Epithelial cell of esophagus (primary cell): Measurements from ENCODE around the gene SMAD3.
A peak's percentile ranks its signal among the peaks of the same experiment; 100 is the strongest.

Experiments used
- DNase-seq: peaks from one replicate; pipeline ENCODE4 v3.0.0; 2010; ENCODE audit warnings: low read depth
- H3K4me3 ChIP-seq: 2 replicates; pipeline ENCODE4 v1.5.1; 2011; ENCODE audit warnings: mild to moderate bottlenecking, low read length, control low read depth
- TF ChIP-seq, protein P1 (sequence below): IDR thresholded peaks from 2 replicates; pipeline ENCODE4 v1.5.1; 2011; ENCODE audit warnings: low read depth, mild to moderate bottlenecking, low read length, control low read depth, inconsistent platforms; ENCODE audit not compliant: insufficient read depth; ENCODE audit errors: missing control alignments

The SMAD3 gene

DNA sequence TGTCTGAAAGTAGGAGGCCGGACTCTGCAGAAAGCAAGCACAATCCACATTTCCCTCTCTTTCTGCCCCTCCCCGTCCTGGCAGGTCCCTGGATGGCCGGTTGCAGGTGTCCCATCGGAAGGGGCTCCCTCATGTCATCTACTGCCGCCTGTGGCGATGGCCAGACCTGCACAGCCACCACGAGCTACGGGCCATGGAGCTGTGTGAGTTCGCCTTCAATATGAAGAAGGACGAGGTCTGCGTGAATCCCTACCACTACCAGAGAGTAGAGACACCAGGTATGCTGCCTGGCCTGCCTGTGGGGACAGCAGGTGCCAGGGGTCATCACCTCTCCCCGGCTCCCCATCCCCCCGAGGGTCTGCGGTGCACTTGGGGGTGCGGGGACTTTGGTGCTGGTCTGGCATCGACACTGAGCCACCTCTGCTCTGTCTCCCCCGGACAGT, 99.4 kb downstream of the SMAD3 start:
- TF ChIP-seq, protein P1, sequence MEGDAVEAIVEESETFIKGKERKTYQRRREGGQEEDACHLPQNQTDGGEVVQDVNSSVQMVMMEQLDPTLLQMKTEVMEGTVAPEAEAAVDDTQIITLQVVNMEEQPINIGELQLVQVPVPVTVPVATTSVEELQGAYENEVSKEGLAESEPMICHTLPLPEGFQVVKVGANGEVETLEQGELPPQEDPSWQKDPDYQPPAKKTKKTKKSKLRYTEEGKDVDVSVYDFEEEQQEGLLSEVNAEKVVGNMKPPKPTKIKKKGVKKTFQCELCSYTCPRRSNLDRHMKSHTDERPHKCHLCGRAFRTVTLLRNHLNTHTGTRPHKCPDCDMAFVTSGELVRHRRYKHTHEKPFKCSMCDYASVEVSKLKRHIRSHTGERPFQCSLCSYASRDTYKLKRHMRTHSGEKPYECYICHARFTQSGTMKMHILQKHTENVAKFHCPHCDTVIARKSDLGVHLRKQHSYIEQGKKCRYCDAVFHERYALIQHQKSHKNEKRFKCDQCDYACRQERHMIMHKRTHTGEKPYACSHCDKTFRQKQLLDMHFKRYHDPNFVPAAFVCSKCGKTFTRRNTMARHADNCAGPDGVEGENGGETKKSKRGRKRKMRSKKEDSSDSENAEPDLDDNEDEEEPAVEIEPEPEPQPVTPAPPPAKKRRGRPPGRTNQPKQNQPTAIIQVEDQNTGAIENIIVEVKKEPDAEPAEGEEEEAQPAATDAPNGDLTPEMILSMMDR: peak; percentile 15
- no peak overlapping the region for H3K4me3 ChIP-seq
- no peak for DNase-seq

DNA sequence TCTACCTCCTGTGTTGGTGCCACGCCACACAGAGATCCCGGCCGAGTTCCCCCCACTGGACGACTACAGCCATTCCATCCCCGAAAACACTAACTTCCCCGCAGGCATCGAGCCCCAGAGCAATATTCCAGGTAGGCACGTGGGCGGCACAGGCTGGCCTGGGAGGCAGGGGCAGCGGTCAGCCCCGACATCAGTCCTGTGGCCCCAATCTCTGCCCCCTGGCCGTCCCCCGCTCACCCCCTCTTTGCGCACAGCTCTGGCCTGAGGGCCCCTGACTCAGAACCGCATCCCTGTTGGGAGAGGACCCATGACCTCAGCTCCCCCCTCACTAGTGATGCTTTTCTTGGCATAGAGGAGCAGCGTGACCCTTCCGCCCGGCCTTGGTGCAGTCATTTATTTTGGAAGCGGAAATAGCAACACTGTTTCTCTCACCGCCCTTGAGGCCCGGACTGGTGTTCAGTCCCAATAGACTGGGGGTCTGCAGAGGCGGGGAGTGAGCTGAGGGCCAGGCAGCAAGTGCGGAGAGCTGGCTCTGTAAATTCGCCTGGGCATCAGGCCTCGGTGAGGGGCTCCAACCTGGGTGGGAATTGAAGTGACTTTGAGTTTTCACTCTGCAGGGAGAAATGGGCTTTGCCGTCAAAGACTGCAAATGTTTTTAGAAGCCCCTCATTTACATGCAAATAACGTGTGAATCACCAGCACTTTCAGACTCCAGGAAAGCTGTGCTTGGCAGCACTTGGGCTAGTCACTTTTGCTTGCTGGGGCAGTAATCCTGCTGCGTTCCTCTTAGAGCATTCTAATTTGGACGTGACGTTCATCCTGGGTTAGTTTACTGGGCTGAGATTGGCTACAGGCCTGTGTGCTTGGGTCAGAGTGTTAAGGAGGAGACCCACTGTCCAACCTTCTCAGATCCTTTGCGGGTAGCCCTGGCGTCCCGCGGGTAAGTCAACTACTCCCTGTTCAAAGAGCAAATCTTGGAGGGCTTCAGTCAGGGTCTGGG, 100.2 kb downstream of the SMAD3 start:
- TF ChIP-seq, protein P1: no peak
- no peak overlapping the region for H3K4me3 ChIP-seq
- peak; percentile 45 for DNase-seq

DNA sequence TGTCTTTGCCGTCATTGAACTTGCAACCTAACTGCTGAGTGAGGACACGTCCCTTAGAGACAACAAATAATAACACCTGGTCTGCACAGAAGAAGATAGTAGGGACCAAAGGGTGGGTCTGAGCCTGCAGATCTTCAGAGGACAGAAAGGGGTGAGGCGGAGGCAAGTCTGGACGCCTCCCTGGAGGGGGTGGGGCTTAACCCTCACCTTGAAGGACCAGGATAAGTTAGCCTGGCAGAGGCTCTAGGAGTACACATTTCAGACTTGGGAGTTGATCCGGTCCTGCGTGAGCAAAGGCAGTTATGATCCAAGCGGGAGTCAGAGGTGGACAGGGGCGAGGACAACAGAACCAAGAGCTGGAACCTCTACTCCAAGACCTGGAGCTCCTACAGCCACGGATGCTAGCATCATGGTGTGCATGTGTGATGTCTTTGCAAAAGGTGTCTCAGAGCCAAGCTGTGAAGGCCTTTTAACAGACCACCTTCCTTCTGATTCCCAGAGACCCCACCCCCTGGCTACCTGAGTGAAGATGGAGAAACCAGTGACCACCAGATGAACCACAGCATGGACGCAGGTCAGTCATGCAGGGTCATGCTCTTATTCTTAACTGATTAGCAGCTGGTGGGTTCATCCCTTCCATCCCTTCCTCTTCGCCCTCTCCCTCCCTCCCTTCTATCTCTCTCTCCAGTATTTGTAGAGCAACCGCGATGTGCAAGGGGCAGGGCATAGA, 101.0 kb downstream of the SMAD3 start:
- peak; percentile 47 for DNase-seq
- TF ChIP-seq, protein P1: no peak
- H3K4me3 ChIP-seq: peak overlapping the region; percentile 25

DNA sequence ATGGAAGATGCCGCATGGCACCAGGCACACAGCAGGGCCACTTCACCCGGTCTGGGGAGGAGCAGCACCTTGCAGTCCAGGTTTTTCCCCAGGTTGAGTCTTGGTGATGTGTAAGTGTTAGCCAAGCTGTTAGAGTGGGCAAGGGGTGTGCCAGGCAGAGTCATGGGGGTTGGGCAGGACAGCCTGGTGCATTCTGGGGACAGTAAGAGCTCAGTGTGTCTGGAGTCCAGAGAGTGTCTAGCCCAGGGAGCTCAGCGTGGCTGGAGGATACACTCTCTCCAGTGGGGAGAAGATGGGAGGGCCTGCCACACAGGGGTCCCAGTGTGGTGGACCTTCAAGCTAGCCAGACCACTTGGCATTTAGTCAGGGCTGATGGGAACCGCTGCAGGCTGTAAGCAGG, 101.7 kb downstream of the SMAD3 start:
- no peak for DNase-seq
- TF ChIP-seq, protein P1: no peak
- peak overlapping the region; percentile 25 for H3K4me3 ChIP-seq

DNA sequence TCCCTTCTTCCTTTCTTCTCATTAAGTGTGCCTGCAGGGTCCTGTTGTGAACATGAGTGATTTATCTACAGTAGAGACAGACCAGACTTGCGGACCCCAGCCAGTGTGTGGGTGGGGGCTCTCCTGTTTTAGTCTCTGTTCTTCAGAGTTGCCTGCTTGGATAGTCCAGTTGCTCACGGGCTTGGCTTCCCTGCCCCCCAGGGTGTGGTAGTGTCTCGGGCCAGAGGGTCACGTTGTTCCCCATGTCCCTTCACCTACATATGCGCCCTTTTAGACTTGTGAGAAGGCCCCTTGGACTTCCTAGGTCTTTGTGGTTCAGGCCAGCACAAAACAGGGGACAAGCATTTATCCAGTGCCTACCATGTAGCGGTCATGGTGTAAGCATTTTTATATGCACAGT, 103.3 kb downstream of the SMAD3 start:
- TF ChIP-seq, protein P1: no peak
- H3K4me3 ChIP-seq: no peak overlapping the region
- DNase-seq: no peak

DNA sequence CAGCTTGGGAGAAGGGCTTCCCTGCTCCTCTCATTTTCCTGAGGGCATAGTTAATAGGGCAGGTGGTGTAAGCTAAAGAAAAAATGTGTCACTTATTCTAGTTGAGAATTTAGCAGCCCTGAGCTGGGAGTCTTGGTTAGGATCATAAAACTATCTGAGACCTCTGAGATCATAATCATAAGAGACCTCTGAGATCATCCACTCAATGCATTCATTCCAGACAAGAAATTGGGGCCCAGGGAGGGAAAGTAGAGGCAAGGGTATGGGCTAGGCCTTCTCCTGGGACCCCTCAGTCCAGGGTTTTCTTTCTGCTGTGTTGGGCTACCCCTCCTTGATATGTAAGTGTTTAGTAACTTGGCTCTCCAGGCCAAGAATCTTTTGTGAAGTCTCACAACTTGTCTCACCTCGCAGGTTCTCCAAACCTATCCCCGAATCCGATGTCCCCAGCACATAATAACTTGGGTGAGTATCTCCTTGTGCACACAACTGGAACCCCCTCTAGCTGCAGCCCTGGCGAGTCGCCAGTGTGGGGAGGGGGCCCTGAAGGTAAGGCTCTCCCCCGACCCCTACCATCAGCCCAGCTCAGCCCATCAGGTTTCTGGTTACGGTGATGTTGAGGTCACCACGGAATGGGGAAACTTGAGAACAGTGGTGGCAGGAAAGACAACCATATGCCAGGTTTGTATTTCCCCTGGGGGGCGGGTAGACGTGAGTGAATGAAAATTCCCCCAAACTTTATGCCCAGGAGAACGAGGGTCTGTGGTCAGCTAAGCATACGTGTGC, 104.9 kb downstream of the SMAD3 start:
- H3K4me3 ChIP-seq: no peak overlapping the region
- TF ChIP-seq, protein P1: no peak
- no peak for DNase-seq
